Endothelial cell (in vitro differentiated cells): Measurements from ENCODE around the gene ADSS1. TPM values are rescaled to one million over a fixed set of nuclear protein-coding genes. Genes with fewer than 3 reads are reported as not detected.
A peak's percentile ranks its signal among the peaks of the same experiment; 100 is the strongest.
"Not testable (repeated sequence)": the region's sequence is repeated elsewhere in the genome, so short reads cannot be mapped to it uniquely, and the experiment has no call there.

Experiments
- DNase-seq: peaks from one replicate; pipeline ENCODE4 v3.0.0; 2021; ENCODE audit warnings: low spot score
- H3K27ac Mint-ChIP-seq: one replicate; pipeline ENCODE4 v1.8.0; 2021; ENCODE audit warnings: mixed read lengths, inconsistent platforms; ENCODE audit not compliant: unreplicated experiment
- H3K27me3 Mint-ChIP-seq: one replicate; pipeline ENCODE4 v1.8.0; 2021; ENCODE audit warnings: mild to moderate bottlenecking, moderate library complexity, mixed read lengths, inconsistent platforms; ENCODE audit not compliant: unreplicated experiment
- H3K36me3 Mint-ChIP-seq: one replicate; pipeline ENCODE4 v1.8.0; 2021; ENCODE audit warnings: mild to moderate bottlenecking, low read depth, mixed read lengths, inconsistent platforms; ENCODE audit not compliant: unreplicated experiment
- H3K4me1 Mint-ChIP-seq: one replicate; pipeline ENCODE4 v1.8.0; 2021; ENCODE audit warnings: mild to moderate bottlenecking, mixed read lengths, inconsistent platforms; ENCODE audit not compliant: unreplicated experiment
- H3K4me3 Mint-ChIP-seq: one replicate; pipeline ENCODE4 v1.8.0; 2021; ENCODE audit warnings: mild to moderate bottlenecking, mixed read lengths, inconsistent platforms; ENCODE audit not compliant: unreplicated experiment
- H3K9me3 Mint-ChIP-seq: one replicate; pipeline ENCODE4 v1.8.0; 2021; ENCODE audit warnings: mixed read lengths, inconsistent platforms; ENCODE audit not compliant: unreplicated experiment
- total RNA-seq: library from RNA; stranded (reverse); fragmentation: NEBNext Ultra II Directional; extraction: Animal tissue kit (Norgen Biotek cat#: 25700); gene quantifications from one replicate; pipeline ENCODE4 v1.2.1, GENCODE V29; 2021; ENCODE audit not compliant: unreplicated experiment
- TF ChIP-seq, protein P1 (sequence below): fragments of 200-600 bp; sonication (generic); IDR thresholded peaks from one replicate; pipeline ENCODE4 v1.5.0; 2021; ENCODE audit warnings: antibody characterized with exemption; ENCODE audit not compliant: unreplicated experiment

Gene ADSS1
- total RNA-seq, 1 donor from 2014 or later, result 6.1 TPM

DNA sequence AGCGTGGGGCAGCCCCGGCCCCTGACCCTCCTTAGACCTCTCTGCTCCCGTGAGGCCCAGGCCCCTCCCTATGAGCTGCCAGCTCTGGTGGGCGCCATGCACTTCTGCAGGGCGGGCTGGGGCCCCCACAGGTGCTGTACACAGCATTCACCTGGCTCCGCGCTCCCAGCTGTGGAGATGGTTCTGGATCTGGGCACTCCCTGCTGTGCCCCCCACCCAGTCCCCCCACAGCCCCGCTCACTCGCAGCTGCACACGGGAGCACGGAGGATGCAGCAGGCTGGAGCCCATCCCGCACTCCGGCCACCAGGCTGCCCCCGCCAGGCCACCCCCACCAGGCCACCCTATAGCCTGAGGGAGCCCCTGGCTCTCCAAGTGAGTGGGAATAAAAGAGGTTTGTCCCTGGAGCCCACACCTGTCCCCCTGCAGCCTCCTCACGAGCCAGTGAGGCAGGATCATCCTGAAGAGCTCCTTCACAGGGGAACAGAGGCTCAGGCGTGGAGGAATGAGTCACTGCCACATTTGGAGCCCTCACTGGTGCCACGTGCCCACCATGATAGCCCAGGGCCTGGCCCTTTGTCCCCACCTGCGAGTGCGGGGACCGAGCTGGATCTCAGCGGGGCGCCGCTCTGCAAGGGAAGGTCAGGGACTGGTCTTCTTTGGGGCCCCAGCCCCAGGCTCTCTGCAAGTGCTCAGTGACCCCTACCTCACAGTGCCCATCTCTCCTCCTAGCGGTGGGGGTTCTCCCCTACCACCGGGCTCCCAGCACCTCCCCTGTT, 1.9 kb downstream of the ADSS1 start:
- Mint-ChIP-seq H3K9me3 (no peaks in the 10 kb centered on the region), H3K27ac (no peak overlapping the region), H3K27me3 (peaks cover 25% of the 10 kb centered on the region), H3K4me1 (peaks cover 2% of the 10 kb centered on the region), H3K4me3 (no peak overlapping the region), H3K36me3 (peaks cover 7% of the 10 kb centered on the region)
- TF ChIP-seq, protein P1, sequence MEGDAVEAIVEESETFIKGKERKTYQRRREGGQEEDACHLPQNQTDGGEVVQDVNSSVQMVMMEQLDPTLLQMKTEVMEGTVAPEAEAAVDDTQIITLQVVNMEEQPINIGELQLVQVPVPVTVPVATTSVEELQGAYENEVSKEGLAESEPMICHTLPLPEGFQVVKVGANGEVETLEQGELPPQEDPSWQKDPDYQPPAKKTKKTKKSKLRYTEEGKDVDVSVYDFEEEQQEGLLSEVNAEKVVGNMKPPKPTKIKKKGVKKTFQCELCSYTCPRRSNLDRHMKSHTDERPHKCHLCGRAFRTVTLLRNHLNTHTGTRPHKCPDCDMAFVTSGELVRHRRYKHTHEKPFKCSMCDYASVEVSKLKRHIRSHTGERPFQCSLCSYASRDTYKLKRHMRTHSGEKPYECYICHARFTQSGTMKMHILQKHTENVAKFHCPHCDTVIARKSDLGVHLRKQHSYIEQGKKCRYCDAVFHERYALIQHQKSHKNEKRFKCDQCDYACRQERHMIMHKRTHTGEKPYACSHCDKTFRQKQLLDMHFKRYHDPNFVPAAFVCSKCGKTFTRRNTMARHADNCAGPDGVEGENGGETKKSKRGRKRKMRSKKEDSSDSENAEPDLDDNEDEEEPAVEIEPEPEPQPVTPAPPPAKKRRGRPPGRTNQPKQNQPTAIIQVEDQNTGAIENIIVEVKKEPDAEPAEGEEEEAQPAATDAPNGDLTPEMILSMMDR, result no peak
- no peak for DNase-seq

DNA sequence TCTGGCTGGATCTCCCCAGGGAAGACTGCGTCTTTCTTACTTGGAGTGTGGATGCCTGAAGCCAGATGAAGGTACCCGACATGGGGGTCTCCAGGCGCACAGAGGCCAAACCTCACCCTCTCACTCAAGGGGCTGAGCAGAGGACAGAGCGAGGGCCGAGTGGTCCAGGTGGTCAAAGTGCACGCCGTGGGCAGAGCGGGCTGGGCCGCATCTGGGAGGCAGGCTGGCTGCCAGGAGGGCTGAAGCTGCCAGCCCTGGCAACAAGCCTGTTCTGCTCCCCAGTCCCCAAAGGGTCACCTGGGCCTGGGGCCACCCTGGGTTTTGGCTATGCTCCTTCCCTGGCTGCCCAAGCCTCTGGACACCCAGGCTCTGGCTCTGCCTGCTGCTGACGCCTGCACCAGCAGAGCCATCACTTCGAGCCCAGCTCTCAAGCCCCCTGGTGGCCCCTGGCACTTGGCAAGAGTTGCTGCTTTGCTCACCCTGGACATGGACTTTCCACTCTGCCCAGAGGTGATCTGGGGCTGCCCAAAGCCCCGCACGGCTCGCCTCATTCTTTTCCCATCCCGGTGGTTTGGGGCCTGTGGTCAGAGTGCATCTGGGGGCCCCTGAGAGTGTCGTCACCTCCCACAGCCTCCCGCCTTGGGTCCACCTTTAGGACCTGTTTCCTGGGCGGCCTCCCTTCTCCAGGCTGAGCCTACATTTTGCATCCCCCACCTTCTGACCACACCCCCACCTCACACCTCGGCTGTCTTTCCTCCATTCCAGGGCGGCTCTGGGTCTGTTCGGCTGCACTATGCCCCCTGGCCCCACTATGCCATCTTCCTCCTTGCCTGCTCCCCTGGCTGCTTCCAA, 2.8 kb downstream of the ADSS1 start:
- Mint-ChIP-seq H3K4me1 (peaks cover 2% of the 10 kb centered on the region), H3K27me3 (peaks cover 20% of the 10 kb centered on the region), H3K9me3 (no peaks in the 10 kb centered on the region), H3K27ac (no peak overlapping the region), H3K4me3 (peak overlapping the region; percentile 63), H3K36me3 (peaks cover 3% of the 10 kb centered on the region)
- TF ChIP-seq, protein P1, result no peak
- peak; percentile 47 for DNase-seq

DNA sequence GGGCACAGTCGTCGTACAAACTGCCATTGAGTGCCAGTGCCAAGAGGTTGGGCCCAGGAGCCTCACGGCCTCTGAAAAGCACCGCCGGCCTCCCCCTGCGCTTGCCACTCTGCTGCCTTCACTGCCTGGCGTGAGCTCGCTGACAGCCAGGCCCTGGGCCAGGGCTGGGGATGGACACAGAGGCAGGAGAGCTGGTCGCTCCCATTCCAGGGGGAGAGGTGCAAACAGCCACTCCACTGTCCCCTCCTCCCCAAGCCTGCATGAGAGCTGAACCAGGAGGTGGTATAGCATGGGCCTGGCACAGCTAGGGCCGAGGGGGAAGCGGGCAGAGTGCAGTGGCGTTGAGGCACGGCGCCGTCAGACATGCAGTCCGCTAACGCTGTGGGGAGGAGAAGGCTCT, 4.6 kb downstream of the ADSS1 start:
- H3K9me3 Mint-ChIP-seq, result no peaks in the 10 kb centered on the region
- H3K4me1 Mint-ChIP-seq, result no peaks in the 10 kb centered on the region
- H3K4me3 Mint-ChIP-seq, result peak overlapping the region; percentile 23
- H3K27ac Mint-ChIP-seq, result no peak overlapping the region
- peaks cover 18% of the 10 kb centered on the region for H3K27me3 Mint-ChIP-seq
- no peak for DNase-seq
- TF ChIP-seq, protein P1, result no peak
- H3K36me3 Mint-ChIP-seq, result no peaks in the 10 kb centered on the region

DNA sequence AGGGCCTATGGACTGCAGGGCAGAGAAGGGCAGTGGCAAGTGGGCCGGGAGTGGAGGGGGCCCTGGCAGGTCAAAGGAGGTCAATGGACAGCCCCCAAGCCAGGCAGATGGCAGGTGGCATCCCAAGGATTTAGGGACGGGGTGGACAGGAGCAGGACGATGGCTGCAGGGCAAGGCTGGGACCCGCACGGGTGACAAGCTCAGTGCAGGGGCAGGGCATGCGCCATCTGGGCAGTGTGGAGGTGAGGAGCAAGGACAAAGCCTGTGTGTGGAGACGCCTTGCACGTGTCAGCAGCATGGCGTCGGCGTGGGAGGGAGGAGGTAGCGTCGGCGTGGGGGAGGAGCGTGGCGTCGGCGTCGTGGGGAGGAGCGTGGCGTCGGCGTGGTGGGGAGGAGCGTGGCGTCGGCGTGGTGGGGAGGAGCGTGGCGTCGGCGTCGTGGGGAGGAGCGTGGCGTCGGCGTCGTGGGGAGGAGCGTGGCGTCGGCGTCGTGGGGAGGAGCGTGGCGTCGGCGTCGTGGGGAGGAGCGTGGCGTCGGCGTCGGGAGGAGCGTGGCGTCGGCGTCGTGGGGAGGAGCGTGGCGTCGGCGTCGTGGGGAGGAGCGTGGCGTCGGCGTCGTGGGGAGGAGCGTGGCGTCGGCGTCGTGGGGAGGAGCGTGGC, 5.3 kb downstream of the ADSS1 start:
- not testable (repeated sequence) for DNase-seq, H3K4me1 Mint-ChIP-seq, H3K36me3 Mint-ChIP-seq, H3K27ac Mint-ChIP-seq, H3K9me3 Mint-ChIP-seq
- peaks cover 18% of the 10 kb centered on the region for H3K27me3 Mint-ChIP-seq
- H3K4me3 Mint-ChIP-seq, result peak overlapping the region; percentile 23

DNA sequence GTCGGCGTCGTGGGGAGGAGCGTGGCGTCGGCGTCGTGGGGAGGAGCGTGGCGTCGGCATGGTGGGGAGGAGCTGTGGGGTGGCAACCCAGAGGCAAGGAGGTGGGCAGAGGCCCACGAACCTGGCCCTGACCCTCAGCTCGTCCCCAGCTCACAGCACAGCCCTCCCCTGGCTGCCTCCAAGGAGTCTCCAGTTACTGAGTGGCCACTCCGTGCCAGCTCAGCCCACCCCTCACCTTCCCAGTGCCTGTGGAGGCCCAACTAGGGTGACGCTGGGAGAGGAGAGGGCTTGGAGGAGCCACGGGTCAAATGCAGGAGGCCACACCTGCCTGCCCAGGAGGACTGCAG, 5.8 kb downstream of the ADSS1 start:
- no peak overlapping the region for H3K4me3 Mint-ChIP-seq
- TF ChIP-seq, protein P1, result no peak
- no peak for DNase-seq
- no peaks in the 10 kb centered on the region for H3K36me3 Mint-ChIP-seq
- H3K9me3 Mint-ChIP-seq, result no peaks in the 10 kb centered on the region
- no peak overlapping the region for H3K27ac Mint-ChIP-seq
- no peaks in the 10 kb centered on the region for H3K4me1 Mint-ChIP-seq
- H3K27me3 Mint-ChIP-seq, result peaks cover 18% of the 10 kb centered on the region
